ENCODE data around the gene DCAKD. TPM values are rescaled to one million over a fixed set of nuclear protein-coding genes. Genes with fewer than 3 reads are reported as not detected.

Gene DCAKD
- total and polyA plus RNA-seq, 2 of the 8 experiments (the other 6 are each of a cell fraction or from before 2014, with no cell fraction given) = 35.6 to 52.9 TPM

- Histone ChIP-seq H2BK20ac (ENCODE audit: low read length) (no peak overlapping the region), H3K14ac (ENCODE audit: insufficient read length) (no peak overlapping the region), H3K4me2 (ENCODE audit: insufficient read depth in 1 of 2, low read depth in 2 of 2, low read length in 2 of 2) (no peak overlapping the region), H3K23me2 (ENCODE audit: low read depth, low read length) (no peaks in the 10 kb centered on the region), H3K4ac (replicated peaks; ENCODE audit: insufficient read length, low read depth, low read length) (no peak overlapping the region), H3K9ac (replicated peaks in 1 of 4; ENCODE audit: extremely low read depth in 1 of 4, low read depth in 3 of 4, low read length in 3 of 4) (no peak overlapping the region), H4K8ac (ENCODE audit: extremely low read depth, insufficient read depth, low read length) (no peak overlapping the region), H4K91ac (replicated peaks; ENCODE audit: insufficient read length, low read length) (no peak overlapping the region), H3K9me3 (ENCODE audit: insufficient read depth in 2 of 2, low read depth in 1 of 2, low read length in 1 of 2) (no peaks in the 10 kb centered on the region), H3K56ac (replicated peaks; ENCODE audit: insufficient read length, low read depth, low read length) (no peak overlapping the region), H2BK12ac (ENCODE audit: low read depth, low read length) (no peak overlapping the region), H4K5ac (ENCODE audit: insufficient read length, low read depth, low read length) (no peak overlapping the region), H3K4me1 (replicated peaks in 1 of 4; ENCODE audit: control insufficient read depth in 3 of 4, insufficient read depth in 4 of 4, low read length in 3 of 4) (no peaks in the 10 kb centered on the region), H3K23ac (ENCODE audit: insufficient read length) (no peak overlapping the region), H3K36me3 (ENCODE audit: control insufficient read depth in 2 of 4, insufficient read depth in 4 of 4, low read length in 3 of 4) (peaks cover 2 to 27% (median 8%) of the 10 kb centered on the region in 4 experiments; a peak in 3 of 8 replicates), H2BK120ac (replicated peaks; ENCODE audit: low read depth, low read length) (no peak overlapping the region), H3K79me1 (ENCODE audit: low read depth, low read length) (peaks cover 3% of the 10 kb centered on the region; the same call in 1 of the 2 replicates), H2AK5ac (ENCODE audit: low read depth, low read length) (no peak overlapping the region), H3K4me3 (ENCODE audit: extremely low read depth in 1 of 4, insufficient read depth in 2 of 4, low read depth in 3 of 4, low read length in 4 of 4) (no peak overlapping the region), H3K27ac (ENCODE audit: low read depth, low read length) (no peak overlapping the region), H3K18ac (ENCODE audit: extremely low read depth, low read length) (no peak overlapping the region), H4K20me1 (replicated peaks in 1 of 2; ENCODE audit: control insufficient read depth in 1 of 2, insufficient read depth in 2 of 2, low read length in 2 of 2) (peaks cover 0 to 4% of the 10 kb centered on the region in 2 experiments), H2BK5ac (ENCODE audit: low read depth, low read length) (no peak overlapping the region), H2AFZ (ENCODE audit: low read length) (no peak overlapping the region), H2BK15ac (ENCODE audit: low read length) (no peak overlapping the region), H3K79me2 (ENCODE audit: control insufficient read depth in 1 of 2, insufficient read depth in 2 of 2, low read length in 2 of 2) (peaks cover 0 to 68% of the 10 kb centered on the region in 2 experiments; a peak in 2 of 4 replicates), H3K27me3 (replicated peaks in 1 of 4; ENCODE audit: control insufficient read depth in 3 of 4, extremely low read depth in 1 of 4, insufficient read depth in 3 of 4, low read length in 3 of 4) (no peaks in the 10 kb centered on the region)
- no peak for FAIRE-seq
- WGBS, 2 experiments (ENCODE audit: extremely low coverage in 1 of 2, insufficient coverage in 1 of 2, insufficient read length in 1 of 2, insufficient replicate concordance in 2 of 2, low coverage in 1 of 2, low lambda C conversion rate in 2 of 2, missing lambda C conversion rate in 1 of 2) = 87% methylated on average over 8 of the region's 8 CpGs; no CpG with 5 or more reads in 1 of the 2 experiments
- ChIA-PET CTCF (ENCODE audit: partially characterized antibody) (interaction anchor here (1.1 to 3.1 kb wide), 2 partner anchors 25 to 65 kb away, joined by 3 to 8 read pairs; partner anchors contain the start of gene ACBD4), POLR2A (ENCODE audit: partially characterized antibody) (interaction anchor here (1.0 to 1.6 kb wide), 3 partner anchors 9 to 18 kb away, joined by 3 to 6 read pairs (median 3); partner anchors contain the start of gene NMT1)
- no peak for DNase-seq (ENCODE audit: low read depth in 1 of 2, low spot score in 2 of 2)
- TF ChIP-seq FOSL1 (IDR thresholded peaks at IDR 0.05; ENCODE audit: insufficient read depth, low read depth, low read length) (no peak), JUN (IDR thresholded peaks at IDR 0.05; ENCODE audit: low read depth, low read length) (no peak), CBX8 (IDR thresholded peaks at IDR 0.05; ENCODE audit: borderline replicate concordance, low read depth, low read length) (no peak), CHD1 (IDR thresholded peaks at IDR 0.05; ENCODE audit: low read depth, low read length) (no peak), TAF7 (optimal IDR thresholded peaks at IDR 0.05; ENCODE audit: borderline replicate concordance, low read depth, low read length) (no peak)
These were observed 18.6 kb upstream of the DCAKD start for GRCh38 chr17:45070001-45070400.
